HEK293 (cell line): ENCODE measurements around the gene BUB3.

Experiments used
- CTCF ChIP-seq: fragments of 450-650 bp; formaldehyde crosslinking; IDR thresholded peaks from 2 replicates; pipeline ENCODE4 v1.5.1; 2016; ENCODE audit warnings: missing biosample characterization, missing genetic modification characterization
- ZBTB26 ChIP-seq: fragments of 450-650 bp; formaldehyde crosslinking; optimal IDR thresholded peaks from 2 replicates; pipeline ENCODE3; 2016; ENCODE audit warnings: missing biosample characterization, mild to moderate bottlenecking, missing genetic modification characterization
- ZBTB49 ChIP-seq: fragments of 450-650 bp; formaldehyde crosslinking; IDR thresholded peaks from 2 replicates; pipeline ENCODE4 v1.5.1; 2016; ENCODE audit warnings: missing biosample characterization, missing genetic modification characterization, low read depth

- no peak for TF ChIP-seq ZBTB26 (tag by site-specific recombination)
- no peak for TF ChIP-seq CTCF (tag by site-specific recombination)
- no peak for TF ChIP-seq ZBTB49 (tag by site-specific recombination)
These were observed 9.3 kb upstream of the BUB3 start for GRCh38 chr10:123144697-123145541.
